ENCODE results near the gene SCMH1.

The SCMH1 gene

GRCh38 chr1:41010345-41010744 lies 231.8 kb downstream of the SCMH1 start (continued):
- no peak for TF ChIP-seq ZNF26 (tag by site-specific recombination; IDR thresholded peaks at IDR 0.05)
- TF ChIP-seq ZNF670 (tag by site-specific recombination; IDR thresholded peaks at IDR 0.05; ENCODE audit: low read depth) = no peak
- TF ChIP-seq ZNF350 (tag by site-specific recombination; IDR thresholded peaks at IDR 0.05) = no peak

- Histone ChIP-seq H3K4me3 (ENCODE audit: low read depth, low read length) (no peak overlapping the region), H3K4me1 (ENCODE audit: control insufficient read depth, insufficient read depth, low read length) (no peaks in the 10 kb centered on the region), H3K27ac (ENCODE audit: extremely low read depth, low read depth, low read length) (no peak overlapping the region), H3K9me3 (ENCODE audit: control insufficient read depth, insufficient read depth, low read depth, low read length) (no peaks in the 10 kb centered on the region), H3K36me3 (ENCODE audit: control insufficient read depth in 2 of 2, insufficient read depth in 1 of 2, low read length in 2 of 2) (peaks cover 36 to 99% of the 10 kb centered on the region in 2 experiments)
- TF ChIP-seq ZNF157 (tag by site-specific recombination; IDR thresholded peaks at IDR 0.05) = no peak
- TF ChIP-seq ZNF23 (tag by site-specific recombination; IDR thresholded peaks at IDR 0.05; ENCODE audit: borderline replicate concordance) = no peak
- no peak for TF ChIP-seq ZNF239 (tag by site-specific recombination; IDR thresholded peaks at IDR 0.05)
- no peak for TF ChIP-seq IKZF3 (tag by site-specific recombination; IDR thresholded peaks at IDR 0.05)
- TF ChIP-seq YY1 (tag by site-specific recombination; IDR thresholded peaks at IDR 0.05) = no peak
- TF ChIP-seq ZSCAN23 (tag by site-specific recombination; IDR thresholded peaks at IDR 0.05) = no peak
- TF ChIP-seq PRDM1 (tag by site-specific recombination; IDR thresholded peaks at IDR 0.05) = 0 out of 2 replicates have a peak, but pooled peaks have one; percentile 21
- ChIA-PET CTCF (interaction anchor here (0.7 kb wide), 1 partner anchor 342 kb away, joined by 3 read pairs; no protein-coding TSS in a partner anchor), POLR2A (no interaction called here)
Measured at GRCh38 chr1:41009466-41009865, 232.6 kb downstream of the SCMH1 start.

GRCh38 chr1:41006942-41007865 lies 234.9 kb downstream of the SCMH1 start:
- POLR2A ChIA-PET = interaction anchor here (0.6 kb wide), 1 partner anchor 360 kb away, joined by 3 read pairs; no protein-coding TSS in a partner anchor

More at GRCh38 chr1:41006942-41007865, 234.9 kb downstream of the SCMH1 start:
- no peak overlapping the region for H3K27ac ChIP-seq (ENCODE audit: extremely low read depth, low read depth, low read length)
- H3K4me3 ChIP-seq (ENCODE audit: low read depth, low read length) = no peak overlapping the region
- H3K4me1 ChIP-seq (ENCODE audit: control insufficient read depth, insufficient read depth, low read length) = peaks cover 7% of the 10 kb centered on the region
- peaks cover 28 to 100% of the 10 kb centered on the region in 2 experiments for H3K36me3 ChIP-seq (ENCODE audit: control insufficient read depth in 2 of 2, insufficient read depth in 1 of 2, low read length in 2 of 2)
- CTCF ChIA-PET = no interaction called here
- TF ChIP-seq ZNF623 (tag by site-specific recombination; IDR thresholded peaks at IDR 0.05) (no peak), ZNF169 (tag by site-specific recombination; IDR thresholded peaks at IDR 0.05) (no peak), ZNF398 (tag by site-specific recombination; IDR thresholded peaks at IDR 0.05) (no peak), REST (tag by site-specific recombination; IDR thresholded peaks at IDR 0.05) (no peak), KLF7 (tag by site-specific recombination; IDR thresholded peaks at IDR 0.05; ENCODE audit: borderline replicate concordance) (no peak), ZNF660 (tag by site-specific recombination; IDR thresholded peaks at IDR 0.05) (no peak), KLF9 (tag by site-specific recombination; IDR thresholded peaks at IDR 0.05; ENCODE audit: low read depth) (no peak), YY2 (tag by site-specific recombination; IDR thresholded peaks at IDR 0.05) (no peak), ZNF157 (tag by site-specific recombination; IDR thresholded peaks at IDR 0.05) (no peak), ZNF146 (tag by site-specific recombination; IDR thresholded peaks at IDR 0.05) (no peak), GFI1B (tag by site-specific recombination; IDR thresholded peaks at IDR 0.05) (no peak), ZIC2 (tag by site-specific recombination; IDR thresholded peaks at IDR 0.05) (no peak), SCRT2 (tag by site-specific recombination; IDR thresholded peaks at IDR 0.05) (no peak), ZBTB17 (tag by site-specific recombination; IDR thresholded peaks at IDR 0.05) (no peak), ZNF133 (tag by site-specific recombination; IDR thresholded peaks at IDR 0.05) (no peak), KLF10 (tag by site-specific recombination; IDR thresholded peaks at IDR 0.05) (no peak)
- H3K9me3 ChIP-seq (ENCODE audit: control insufficient read depth, insufficient read depth, low read depth, low read length) = no peaks in the 10 kb centered on the region
